Measurements from ENCODE around the gene TNNC2. TPM values are rescaled to one million over a fixed set of nuclear protein-coding genes. Genes with fewer than 3 reads are reported as not detected.

Gene TNNC2
- total and polyA plus RNA-seq, 2 of the 13 experiments (the other 11 are each of a cell fraction or from before 2014, with no cell fraction given), result 1.8 to 4.7 TPM

DNA sequence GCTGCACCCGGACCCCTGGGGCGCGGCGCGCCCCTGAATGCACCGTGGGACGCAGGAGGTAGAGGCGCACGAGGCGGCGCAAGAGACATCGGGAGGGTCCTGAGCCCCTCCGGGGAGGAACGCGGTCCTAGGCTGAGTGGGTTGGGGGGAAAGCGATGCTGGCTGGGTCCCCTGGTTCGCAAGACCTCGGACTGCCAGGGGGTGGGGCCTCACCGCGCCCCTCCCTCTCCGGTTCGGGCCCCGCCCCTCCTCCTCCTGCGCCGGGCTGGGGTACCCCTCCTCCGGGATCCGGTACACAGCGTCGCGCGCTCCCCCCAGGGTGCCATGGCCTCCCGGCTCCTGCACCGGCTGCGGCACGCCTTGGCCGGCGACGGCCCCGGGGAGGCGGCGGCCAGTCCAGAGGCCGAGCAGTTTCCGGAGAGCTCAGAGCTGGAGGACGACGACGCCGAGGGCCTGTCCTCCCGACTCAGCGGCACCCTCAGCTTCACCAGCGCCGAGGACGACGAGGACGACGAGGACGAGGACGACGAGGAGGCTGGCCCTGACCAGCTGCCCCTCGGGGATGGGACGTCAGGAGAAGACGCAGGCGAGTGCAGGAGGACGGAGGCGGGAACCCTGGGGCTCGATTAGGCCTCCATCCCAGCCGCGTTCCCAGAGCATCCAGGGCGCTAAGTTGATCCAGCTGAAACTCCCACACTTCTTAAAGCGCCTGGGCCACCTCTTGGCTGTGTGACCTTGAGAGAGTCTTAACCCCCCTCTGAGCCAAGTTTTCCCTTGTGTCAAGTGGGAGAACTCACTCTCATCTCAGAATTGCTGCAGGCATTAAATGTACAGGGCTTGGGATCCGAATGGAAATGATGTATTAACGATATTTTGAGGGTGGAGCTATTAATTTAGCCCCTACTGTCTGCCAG lies 7.0 kb upstream of the TNNC2 start (continued):
- TF ChIP-seq TCF7 (IDR thresholded peaks at IDR 0.05; ENCODE audit: low read depth), result no peak
- no peak for TF ChIP-seq XBP1 (CRISPR knock-in tag; IDR thresholded peaks at IDR 0.05)
- 0 out of 2 replicates have a peak, but pooled peaks have one; percentile 10 for TF ChIP-seq MYC (CRISPR knock-in tag; IDR thresholded peaks at IDR 0.05; ENCODE audit: borderline replicate concordance)
- TF ChIP-seq, protein P1, sequence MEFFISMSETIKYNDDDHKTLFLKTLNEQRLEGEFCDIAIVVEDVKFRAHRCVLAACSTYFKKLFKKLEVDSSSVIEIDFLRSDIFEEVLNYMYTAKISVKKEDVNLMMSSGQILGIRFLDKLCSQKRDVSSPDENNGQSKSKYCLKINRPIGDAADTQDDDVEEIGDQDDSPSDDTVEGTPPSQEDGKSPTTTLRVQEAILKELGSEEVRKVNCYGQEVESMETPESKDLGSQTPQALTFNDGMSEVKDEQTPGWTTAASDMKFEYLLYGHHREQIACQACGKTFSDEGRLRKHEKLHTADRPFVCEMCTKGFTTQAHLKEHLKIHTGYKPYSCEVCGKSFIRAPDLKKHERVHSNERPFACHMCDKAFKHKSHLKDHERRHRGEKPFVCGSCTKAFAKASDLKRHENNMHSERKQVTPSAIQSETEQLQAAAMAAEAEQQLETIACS (CRISPR knock-in tag; IDR thresholded peaks at IDR 0.05), result peak; percentile 34; the same call in 1 of the 2 replicates
- no peak; the same call in 1 of the 2 replicates for TF ChIP-seq AHR (CRISPR knock-in tag; IDR thresholded peaks at IDR 0.05)
- peak; percentile 96 for TF ChIP-seq ZNF572 (CRISPR knock-in tag; IDR thresholded peaks at IDR 0.05)
- TF ChIP-seq KLF11 (CRISPR knock-in tag; IDR thresholded peaks at IDR 0.05), result no peak
- TF ChIP-seq ZNF232 (CRISPR knock-in tag; IDR thresholded peaks at IDR 0.05; ENCODE audit: borderline replicate concordance), result 0 out of 2 replicates have a peak, but pooled peaks have one; percentile 43
- TF ChIP-seq, protein P2, sequence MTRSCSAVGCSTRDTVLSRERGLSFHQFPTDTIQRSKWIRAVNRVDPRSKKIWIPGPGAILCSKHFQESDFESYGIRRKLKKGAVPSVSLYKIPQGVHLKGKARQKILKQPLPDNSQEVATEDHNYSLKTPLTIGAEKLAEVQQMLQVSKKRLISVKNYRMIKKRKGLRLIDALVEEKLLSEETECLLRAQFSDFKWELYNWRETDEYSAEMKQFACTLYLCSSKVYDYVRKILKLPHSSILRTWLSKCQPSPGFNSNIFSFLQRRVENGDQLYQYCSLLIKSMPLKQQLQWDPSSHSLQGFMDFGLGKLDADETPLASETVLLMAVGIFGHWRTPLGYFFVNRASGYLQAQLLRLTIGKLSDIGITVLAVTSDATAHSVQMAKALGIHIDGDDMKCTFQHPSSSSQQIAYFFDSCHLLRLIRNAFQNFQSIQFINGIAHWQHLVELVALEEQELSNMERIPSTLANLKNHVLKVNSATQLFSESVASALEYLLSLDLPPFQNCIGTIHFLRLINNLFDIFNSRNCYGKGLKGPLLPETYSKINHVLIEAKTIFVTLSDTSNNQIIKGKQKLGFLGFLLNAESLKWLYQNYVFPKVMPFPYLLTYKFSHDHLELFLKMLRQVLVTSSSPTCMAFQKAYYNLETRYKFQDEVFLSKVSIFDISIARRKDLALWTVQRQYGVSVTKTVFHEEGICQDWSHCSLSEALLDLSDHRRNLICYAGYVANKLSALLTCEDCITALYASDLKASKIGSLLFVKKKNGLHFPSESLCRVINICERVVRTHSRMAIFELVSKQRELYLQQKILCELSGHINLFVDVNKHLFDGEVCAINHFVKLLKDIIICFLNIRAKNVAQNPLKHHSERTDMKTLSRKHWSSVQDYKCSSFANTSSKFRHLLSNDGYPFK (CRISPR knock-in tag; IDR thresholded peaks at IDR 0.05; ENCODE audit: borderline replicate concordance), result peak; percentile 15; the same call in 1 of the 2 replicates
- TF ChIP-seq ZSCAN20 (CRISPR knock-in tag; IDR thresholded peaks at IDR 0.05; ENCODE audit: borderline replicate concordance), result no peak
- TF ChIP-seq ZNF569 (CRISPR knock-in tag; IDR thresholded peaks at IDR 0.05; ENCODE audit: borderline replicate concordance), result no peak
- peak in 1 of 2 experiments; percentile 81; a peak in 3 of 4 replicates for TF ChIP-seq POLR2A (IDR thresholded peaks at IDR 0.05; ENCODE audit: insufficient read depth in 1 of 2, low read depth in 2 of 2, low read length in 2 of 2)
- TF ChIP-seq, protein P3, sequence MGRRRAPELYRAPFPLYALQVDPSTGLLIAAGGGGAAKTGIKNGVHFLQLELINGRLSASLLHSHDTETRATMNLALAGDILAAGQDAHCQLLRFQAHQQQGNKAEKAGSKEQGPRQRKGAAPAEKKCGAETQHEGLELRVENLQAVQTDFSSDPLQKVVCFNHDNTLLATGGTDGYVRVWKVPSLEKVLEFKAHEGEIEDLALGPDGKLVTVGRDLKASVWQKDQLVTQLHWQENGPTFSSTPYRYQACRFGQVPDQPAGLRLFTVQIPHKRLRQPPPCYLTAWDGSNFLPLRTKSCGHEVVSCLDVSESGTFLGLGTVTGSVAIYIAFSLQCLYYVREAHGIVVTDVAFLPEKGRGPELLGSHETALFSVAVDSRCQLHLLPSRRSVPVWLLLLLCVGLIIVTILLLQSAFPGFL (CRISPR knock-in tag; IDR thresholded peaks at IDR 0.05), result 0 out of 2 replicates have a peak, but pooled peaks have one; percentile 42
- peak; percentile 66; the same call in 1 of the 2 replicates for TF ChIP-seq KMT2B (CRISPR knock-in tag; IDR thresholded peaks at IDR 0.05)
- TF ChIP-seq ZNF780A (CRISPR knock-in tag; IDR thresholded peaks at IDR 0.05), result peak; percentile 76; the same call in 1 of the 2 replicates
- TF ChIP-seq FLYWCH1 (CRISPR knock-in tag; IDR thresholded peaks at IDR 0.05), result no peak
- TF ChIP-seq, protein P4, sequence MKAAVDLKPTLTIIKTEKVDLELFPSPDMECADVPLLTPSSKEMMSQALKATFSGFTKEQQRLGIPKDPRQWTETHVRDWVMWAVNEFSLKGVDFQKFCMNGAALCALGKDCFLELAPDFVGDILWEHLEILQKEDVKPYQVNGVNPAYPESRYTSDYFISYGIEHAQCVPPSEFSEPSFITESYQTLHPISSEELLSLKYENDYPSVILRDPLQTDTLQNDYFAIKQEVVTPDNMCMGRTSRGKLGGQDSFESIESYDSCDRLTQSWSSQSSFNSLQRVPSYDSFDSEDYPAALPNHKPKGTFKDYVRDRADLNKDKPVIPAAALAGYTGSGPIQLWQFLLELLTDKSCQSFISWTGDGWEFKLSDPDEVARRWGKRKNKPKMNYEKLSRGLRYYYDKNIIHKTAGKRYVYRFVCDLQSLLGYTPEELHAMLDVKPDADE (CRISPR knock-in tag; IDR thresholded peaks at IDR 0.05), result 0 out of 2 replicates have a peak, but pooled peaks have one; percentile 89
- no peak for TF ChIP-seq MTF1 (CRISPR knock-in tag; IDR thresholded peaks at IDR 0.05)
- TF ChIP-seq ZNF234 (CRISPR knock-in tag; conservative IDR thresholded peaks at IDR 0.05), result no peak; the same call in 1 of the 2 replicates
- TF ChIP-seq YEATS4 (CRISPR knock-in tag; IDR thresholded peaks at IDR 0.05; ENCODE audit: borderline replicate concordance), result no peak; the same call in 1 of the 2 replicates
- no peak for TF ChIP-seq RBM22 (optimal IDR thresholded peaks at IDR 0.05; ENCODE audit: low read length)
